PFSK-1 (cell line): ENCODE results near the gene SMIM35.

ENCODE experiments used
- FOXP2 ChIP-seq: optimal IDR thresholded peaks from 2 replicates; pipeline ENCODE3; 2011; ENCODE audit warnings: borderline replicate concordance, control low read depth, inconsistent platforms; ENCODE audit not compliant: insufficient read depth; ENCODE audit errors: extremely low read length, extremely low read depth
- POLR2AphosphoS5 ChIP-seq: IDR thresholded peaks from 2 replicates; pipeline ENCODE4 v1.6.1; 2012; ENCODE audit warnings: low read depth, mild to moderate bottlenecking, control low read depth, low read length, moderate library complexity
- REST ChIP-seq, 2 experiments: IDR thresholded peaks; 2 replicates each; pipeline versions ENCODE4 v1.6.1 to v1.8.0; 2011 to 2012; ENCODE audit warnings: low read depth in 2 of 2, low read length in 2 of 2, control low read depth in 1 of 2, inconsistent platforms in 1 of 2, mild to moderate bottlenecking in 1 of 2, moderate library complexity in 1 of 2; ENCODE audit not compliant: insufficient read depth in 1 of 2
- SIN3A ChIP-seq: IDR thresholded peaks from 2 replicates; pipeline ENCODE4 v1.6.1; 2012; ENCODE audit warnings: mild to moderate bottlenecking, low read length, moderate library complexity, borderline replicate concordance; ENCODE audit not compliant: insufficient read depth
- TAF1 ChIP-seq: IDR thresholded peaks from 2 replicates; pipeline ENCODE4 v1.6.1; 2012; ENCODE audit warnings: low read length, control low read depth, borderline replicate concordance; ENCODE audit not compliant: insufficient read depth

GRCh38 chr11:118081241-118081958 is 5.4 kb downstream of the SMIM35 start:
- TF ChIP-seq TAF1 (no peak), POLR2AphosphoS5 (no peak), REST (IDR thresholded peaks at IDR 0.05; ENCODE audit: insufficient read depth in 1 of 2, low read depth in 2 of 2, low read length in 2 of 2) (no peak), SIN3A (no peak), FOXP2 (no peak)
